ENCODE data around the gene HEPHL1. TPM values are rescaled to one million over a fixed set of nuclear protein-coding genes. Genes with fewer than 3 reads are reported as not detected.

Gene HEPHL1
- total and polyA plus RNA-seq, 5 donors: not detected

DNA sequence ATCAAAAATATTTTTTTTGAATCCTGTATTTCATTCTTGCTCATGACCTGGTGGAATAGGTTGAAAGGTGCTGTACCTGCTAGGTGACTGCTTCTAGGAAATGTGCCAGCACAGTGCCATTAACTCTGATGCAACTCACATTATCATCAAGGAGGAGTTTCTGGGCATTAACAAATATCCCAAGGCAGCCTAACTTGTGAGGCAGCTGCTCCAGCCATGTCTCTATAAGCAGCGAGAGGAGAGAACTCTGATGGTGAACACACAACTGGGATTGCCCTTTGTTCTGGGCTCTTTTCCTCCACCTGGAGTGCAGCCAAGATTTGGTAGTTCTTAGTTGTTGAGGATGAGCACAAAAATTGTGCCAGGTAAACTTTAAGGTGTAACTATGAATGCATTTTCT lies 25.6 kb downstream of the HEPHL1 start:
- DNase-seq: no peak
- no peak for ATAC-seq
- WGBS: 74% methylated on average over 1 of the region's 1 CpG
- H3K27ac ChIP-seq (ENCODE audit: low read length): no peak overlapping the region
- intact Hi-C loops (cut with DNase I): no loop called here
- no peaks in the 10 kb centered on the region for H3K27me3 ChIP-seq (ENCODE audit: control insufficient read depth, insufficient read depth)
- no peak overlapping the region for H3K4me3 ChIP-seq (ENCODE audit: low read length)
- no peaks in the 10 kb centered on the region for H3K9me3 ChIP-seq (ENCODE audit: control insufficient read depth, low read length)
- H3K4me1 ChIP-seq (ENCODE audit: control insufficient read depth, insufficient read depth, low read length): no peaks in the 10 kb centered on the region

- ATAC-seq (no peak), DNase-seq (no peak)
- H3K27me3 ChIP-seq (ENCODE audit: control insufficient read depth, insufficient read depth): no peaks in the 10 kb centered on the region
- H3K9me3 ChIP-seq (ENCODE audit: control insufficient read depth, low read length): no peaks in the 10 kb centered on the region
- WGBS: 87% methylated on average over 2 of the region's 2 CpGs
- no peaks in the 10 kb centered on the region for H3K4me1 ChIP-seq (ENCODE audit: control insufficient read depth, insufficient read depth, low read length)
- intact Hi-C loops (cut with DNase I): no loop called here
- no peak overlapping the region for H3K27ac ChIP-seq (ENCODE audit: low read length)
- no peak overlapping the region for H3K4me3 ChIP-seq (ENCODE audit: low read length)
Observed at GRCh38 chr11:94048032-94048709, 27.0 kb downstream of the HEPHL1 start.

GRCh38 chr11:94049351-94049750 lies 28.2 kb downstream of the HEPHL1 start:
- Histone ChIP-seq H3K4me3 (ENCODE audit: low read length) (no peak overlapping the region), H3K9me3 (ENCODE audit: control insufficient read depth, low read length) (no peaks in the 10 kb centered on the region), H3K27me3 (ENCODE audit: control insufficient read depth, insufficient read depth) (no peaks in the 10 kb centered on the region), H3K27ac (ENCODE audit: low read length) (no peak overlapping the region), H3K4me1 (ENCODE audit: control insufficient read depth, insufficient read depth, low read length) (no peaks in the 10 kb centered on the region)
- ATAC-seq (no peak), DNase-seq (no peak)
- WGBS: 70% methylated on average over 1 of the region's 1 CpG
- intact Hi-C loops (cut with DNase I): no loop called here

DNA sequence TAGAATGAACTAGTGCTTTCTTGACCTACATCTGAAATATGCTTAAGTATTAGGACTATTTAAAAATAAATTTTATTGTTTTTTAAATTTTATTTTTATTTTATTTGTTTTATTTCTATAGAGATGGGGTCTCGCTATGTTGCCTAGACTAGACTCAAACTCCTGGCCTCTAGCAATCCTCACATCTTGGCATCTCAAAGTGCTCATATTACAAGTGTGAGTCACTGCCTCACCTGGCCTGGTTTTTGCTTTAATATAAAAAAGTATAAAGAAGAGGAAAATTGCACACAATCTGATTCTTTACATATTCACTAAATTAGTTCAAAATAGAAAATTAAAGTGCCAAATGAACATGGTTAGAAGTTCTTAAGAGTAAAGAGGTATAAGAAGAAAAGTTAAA lies 37.5 kb downstream of the HEPHL1 start:
- no peak for DNase-seq
- Histone ChIP-seq H3K4me1 (ENCODE audit: control insufficient read depth, insufficient read depth, low read length) (no peaks in the 10 kb centered on the region), H3K27me3 (ENCODE audit: control insufficient read depth, insufficient read depth) (no peaks in the 10 kb centered on the region), H3K9me3 (ENCODE audit: control insufficient read depth, low read length) (no peaks in the 10 kb centered on the region), H3K27ac (ENCODE audit: low read length) (no peak overlapping the region), H3K4me3 (ENCODE audit: low read length) (no peak overlapping the region)
- ATAC-seq: no peak
- WGBS: 91% methylated on average over 1 of the region's 1 CpG
- intact Hi-C loops (cut with DNase I): no loop called here

DNA sequence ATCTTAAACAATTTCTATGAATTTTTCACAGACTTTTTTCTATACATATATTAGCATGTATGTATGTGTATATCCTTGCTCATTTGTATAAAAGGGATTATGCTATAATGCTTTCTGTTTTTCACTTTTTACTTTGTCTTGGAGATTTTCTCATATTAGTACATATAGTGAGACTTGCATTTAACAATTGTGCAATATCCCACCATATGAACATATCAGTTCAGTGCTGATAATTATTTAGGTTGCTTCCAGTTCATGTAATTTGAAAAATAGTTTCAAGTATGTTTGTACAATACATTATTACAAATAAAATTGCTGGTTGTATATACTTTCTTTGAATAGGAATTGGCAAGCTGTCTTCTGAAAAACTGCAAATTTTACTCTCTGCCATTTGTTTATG lies 37.9 kb downstream of the HEPHL1 start:
- Histone ChIP-seq H3K27me3 (ENCODE audit: control insufficient read depth, insufficient read depth) (no peaks in the 10 kb centered on the region), H3K4me3 (ENCODE audit: low read length) (no peak overlapping the region), H3K4me1 (ENCODE audit: control insufficient read depth, insufficient read depth, low read length) (no peaks in the 10 kb centered on the region), H3K27ac (ENCODE audit: low read length) (no peak overlapping the region), H3K9me3 (ENCODE audit: control insufficient read depth, low read length) (no peaks in the 10 kb centered on the region)
- no peak for DNase-seq
- ATAC-seq: no peak
- intact Hi-C loops (cut with DNase I): no loop called here

DNA sequence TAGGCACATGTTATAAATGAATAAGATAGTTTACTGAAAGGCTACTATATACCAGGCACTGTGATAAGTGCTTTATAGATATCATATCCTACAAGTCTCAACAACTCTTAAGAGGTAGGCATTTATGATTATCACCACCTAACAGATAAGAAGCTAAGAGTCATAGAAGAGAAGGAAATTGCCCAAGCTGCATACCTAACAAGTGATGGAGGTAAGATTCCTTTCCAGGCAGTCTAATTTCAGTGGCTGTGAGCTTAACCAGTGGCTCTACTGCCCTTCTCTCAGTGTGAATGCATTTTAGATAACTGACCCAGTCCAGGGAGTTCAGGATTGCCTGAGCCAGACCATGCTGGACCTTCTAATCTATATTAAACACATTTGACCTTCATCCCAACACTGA lies 39.2 kb downstream of the HEPHL1 start:
- Histone ChIP-seq H3K4me3 (ENCODE audit: low read length) (no peak overlapping the region), H3K27me3 (ENCODE audit: control insufficient read depth, insufficient read depth) (no peaks in the 10 kb centered on the region), H3K9me3 (ENCODE audit: control insufficient read depth, low read length) (no peaks in the 10 kb centered on the region), H3K4me1 (ENCODE audit: control insufficient read depth, insufficient read depth, low read length) (no peaks in the 10 kb centered on the region), H3K27ac (ENCODE audit: low read length) (no peak overlapping the region)
- ATAC-seq (no peak), DNase-seq (no peak)
- intact Hi-C loops (cut with DNase I): no loop called here

DNA sequence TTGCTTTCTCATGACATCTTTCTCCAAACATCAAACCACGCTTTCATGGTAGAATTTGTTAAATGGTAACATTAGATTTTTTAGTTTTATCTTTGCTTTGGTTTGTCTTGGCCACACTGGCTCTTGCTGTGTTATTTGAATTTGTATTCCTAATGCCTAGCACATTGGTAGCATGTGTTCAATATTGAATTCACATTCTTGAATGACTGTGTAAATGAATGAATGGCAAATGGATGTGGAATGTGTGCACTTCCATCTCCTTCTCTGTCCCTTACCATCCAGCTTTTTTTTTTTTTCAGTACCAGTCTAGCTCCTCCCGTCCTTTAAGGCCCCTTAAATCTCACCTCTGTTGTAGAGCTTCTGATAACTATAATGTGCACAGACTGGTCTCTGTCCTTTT lies 41.2 kb downstream of the HEPHL1 start:
- DNase-seq: no peak
- WGBS: 73% methylated on average over 2 of the region's 2 CpGs

DNA sequence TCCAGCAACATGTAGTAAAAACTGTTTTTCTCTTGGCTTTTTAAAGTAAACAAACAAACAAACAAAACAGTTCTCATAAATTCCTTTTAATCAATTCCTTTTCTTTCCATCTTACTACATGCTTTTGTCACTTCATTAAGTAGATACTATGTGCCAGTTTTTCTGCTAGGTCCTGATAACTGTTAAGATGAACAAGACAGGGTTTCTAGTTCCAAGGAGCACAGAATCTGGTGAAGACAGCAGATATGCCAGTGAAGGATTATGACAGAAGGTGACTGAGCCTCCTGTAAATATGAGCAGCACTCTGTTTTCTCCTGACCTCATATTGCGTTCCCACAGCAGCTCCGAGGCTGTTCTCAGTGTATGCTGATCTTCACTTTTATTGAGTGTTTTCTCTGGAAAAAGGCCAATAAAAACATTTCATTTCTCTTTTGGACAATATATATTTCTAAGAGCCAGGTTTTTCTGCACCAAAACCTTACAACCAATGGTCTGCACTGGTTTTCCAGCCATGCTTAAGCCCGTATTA lies 45.8 kb downstream of the HEPHL1 start:
- DNase-seq: no peak
- Histone ChIP-seq H3K4me1 (ENCODE audit: control insufficient read depth, insufficient read depth, low read length) (no peaks in the 10 kb centered on the region), H3K27ac (ENCODE audit: low read length) (no peak overlapping the region), H3K9me3 (ENCODE audit: control insufficient read depth, low read length) (no peaks in the 10 kb centered on the region), H3K27me3 (ENCODE audit: control insufficient read depth, insufficient read depth) (no peaks in the 10 kb centered on the region), H3K4me3 (ENCODE audit: low read length) (no peak overlapping the region)
- 45% methylated on average over 3 of the region's 3 CpGs for WGBS
- no peak for ATAC-seq
- intact Hi-C loops (cut with DNase I): no loop called here

More for the DNA sequence above, 41.2 kb downstream of the HEPHL1 start:
- Histone ChIP-seq H3K4me3 (ENCODE audit: low read length) (no peak overlapping the region), H3K27ac (ENCODE audit: low read length) (no peak overlapping the region), H3K27me3 (ENCODE audit: control insufficient read depth, insufficient read depth) (no peaks in the 10 kb centered on the region), H3K9me3 (ENCODE audit: control insufficient read depth, low read length) (no peaks in the 10 kb centered on the region), H3K4me1 (ENCODE audit: control insufficient read depth, insufficient read depth, low read length) (no peaks in the 10 kb centered on the region)
- intact Hi-C loops (cut with DNase I): no loop called here
- no peak for ATAC-seq

- intact Hi-C loops (cut with DNase I): no loop called here
- ATAC-seq: no peak
- WGBS: 78% methylated on average over 2 of the region's 2 CpGs
Observed at GRCh38 chr11:94068764-94069163, 47.6 kb downstream of the HEPHL1 start.

GRCh38 chr11:94077552-94078293 lies 56.6 kb downstream of the HEPHL1 start:
- ATAC-seq (no peak), DNase-seq (no peak)
- intact Hi-C loops (cut with DNase I): no loop called here

More at GRCh38 chr11:94068764-94069163, 47.6 kb downstream of the HEPHL1 start:
- no peak for DNase-seq
- Histone ChIP-seq H3K27ac (ENCODE audit: low read length) (no peak overlapping the region), H3K9me3 (ENCODE audit: control insufficient read depth, low read length) (no peaks in the 10 kb centered on the region), H3K27me3 (ENCODE audit: control insufficient read depth, insufficient read depth) (no peaks in the 10 kb centered on the region), H3K4me3 (ENCODE audit: low read length) (no peak overlapping the region), H3K4me1 (ENCODE audit: control insufficient read depth, insufficient read depth, low read length) (no peaks in the 10 kb centered on the region)

GRCh38 chr11:94084164-94084563 lies 63.0 kb downstream of the HEPHL1 start:
- ATAC-seq: no peak
- no peaks in the 10 kb centered on the region for H3K4me1 ChIP-seq (ENCODE audit: control insufficient read depth, insufficient read depth, low read length)
- no peaks in the 10 kb centered on the region for H3K9me3 ChIP-seq (ENCODE audit: control insufficient read depth, low read length)
- intact Hi-C loops (cut with DNase I): no loop called here
- H3K27me3 ChIP-seq (ENCODE audit: control insufficient read depth, insufficient read depth): no peaks in the 10 kb centered on the region
- no peak overlapping the region for H3K27ac ChIP-seq (ENCODE audit: low read length)
- no peak for DNase-seq
- WGBS: 91% methylated on average over 1 of the region's 1 CpG
- H3K4me3 ChIP-seq (ENCODE audit: low read length): no peak overlapping the region

More at GRCh38 chr11:94077552-94078293, 56.6 kb downstream of the HEPHL1 start:
- Histone ChIP-seq H3K4me1 (ENCODE audit: control insufficient read depth, insufficient read depth, low read length) (no peaks in the 10 kb centered on the region), H3K27ac (ENCODE audit: low read length) (no peak overlapping the region), H3K4me3 (ENCODE audit: low read length) (no peak overlapping the region), H3K27me3 (ENCODE audit: control insufficient read depth, insufficient read depth) (no peaks in the 10 kb centered on the region), H3K9me3 (ENCODE audit: control insufficient read depth, low read length) (no peaks in the 10 kb centered on the region)
- WGBS: 45% methylated on average over 2 of the region's 2 CpGs

Data from right cardiac atrium (tissue), 5 donors.